Caco-2 (cell line): ENCODE measurements around the gene FASN. TPM values are rescaled to one million over a fixed set of nuclear protein-coding genes. Genes with fewer than 3 reads are reported as not detected.

Source experiments
- BruUV-seq: library from RNA; stranded (reverse); fragments of 400-500 nt; replicated peaks from 2 replicates; lab custom pipeline; 2021; lab: Mats Ljungman, UMichigan
- CTCF ChIA-PET: fragments of 300-600 bp; sonication (Branson Sonifier 250); formaldehyde crosslinking; loops from one replicate; lab custom pipeline; 2022; ENCODE audit warnings: antibody characterized with exemption; lab: Charles Lee
- POLR2A ChIA-PET: fragments of 300-600 bp; sonication (Branson Sonifier 250); formaldehyde crosslinking; loops from one replicate; lab custom pipeline; 2022; ENCODE audit warnings: antibody characterized with exemption; lab: Charles Lee
- DNase-seq, 2 experiments: peaks; one replicate each; pipeline versions ENCODE4 v3.0.0 to v3.0.0-alpha.2; 2020 to 2022
- H3K27me3 ChIP-seq: replicated peaks from 2 replicates; pipeline ENCODE4 v1.6.0; 2011; ENCODE audit warnings: low read length; ENCODE audit not compliant: control insufficient read depth, insufficient read depth
- H3K36me3 ChIP-seq: 2 replicates; pipeline ENCODE4 v1.5.1; 2011; ENCODE audit warnings: low read length; ENCODE audit not compliant: control insufficient read depth, insufficient read depth
- H3K4me1 ChIP-seq: fragments of 250-450 bp; sonication (Bioruptor Pico); 2 replicates; pipeline ENCODE4 v1.5.1; 2020; ENCODE audit warnings: mild to moderate bottlenecking
- H3K4me3 ChIP-seq: 2 replicates; pipeline ENCODE4 v1.5.1; 2011; ENCODE audit warnings: low read depth, mild to moderate bottlenecking, control low read depth, low read length
- H3K9me3 ChIP-seq: fragments of 250-450 bp; sonication (Bioruptor Pico); 2 replicates; pipeline ENCODE4 v1.5.1; 2020; ENCODE audit warnings: mild to moderate bottlenecking, moderate library complexity
- H3K27ac Mint-ChIP-seq: one replicate; pipeline ENCODE4 v1.8.0; 2022; ENCODE audit warnings: mixed read lengths; ENCODE audit not compliant: unreplicated experiment
- H3K27me3 Mint-ChIP-seq: one replicate; pipeline ENCODE4 v1.8.0; 2022; ENCODE audit warnings: mixed read lengths; ENCODE audit not compliant: insufficient read depth, unreplicated experiment
- H3K36me3 Mint-ChIP-seq: one replicate; pipeline ENCODE4 v1.8.0; 2022; ENCODE audit warnings: mild to moderate bottlenecking, mixed read lengths; ENCODE audit not compliant: insufficient read depth, unreplicated experiment
- H3K4me1 Mint-ChIP-seq: one replicate; pipeline ENCODE4 v1.8.0; 2022; ENCODE audit warnings: low read depth, mixed read lengths; ENCODE audit not compliant: unreplicated experiment
- H3K4me3 Mint-ChIP-seq: one replicate; pipeline ENCODE4 v1.8.0; 2022; ENCODE audit warnings: mild to moderate bottlenecking, moderate library complexity, mixed read lengths; ENCODE audit not compliant: unreplicated experiment
- H3K9me3 Mint-ChIP-seq: one replicate; pipeline ENCODE4 v1.8.0; 2022; ENCODE audit warnings: mixed read lengths; ENCODE audit not compliant: unreplicated experiment
- CTCF ChIP-seq, 2 experiments: fragments of 200-600 bp in 1 of 2; IDR thresholded peaks; 1 replicate in 1 of 2; 2 replicates in 1 of 2; pipeline versions ENCODE4 v1.5.1 to v1.8.0; 2011 to 2022; ENCODE audit warnings: antibody characterized with exemption in 1 of 2, control low read depth in 1 of 2, inconsistent platforms in 1 of 2, low read depth in 1 of 2, low read length in 1 of 2, mild to moderate bottlenecking in 1 of 2, moderate library complexity in 1 of 2; ENCODE audit not compliant: insufficient read depth in 1 of 2, severe bottlenecking in 1 of 2, unreplicated experiment in 1 of 2
- intact Hi-C: fragments of 100-400 bp; cut with micrococcal nuclease; formaldehyde crosslinking; loops from one replicate; pipeline ENCODE4 v1.10.0; 2022; ENCODE audit not compliant: unreplicated experiment
- total RNA-seq: library from RNA; stranded (reverse); gene quantifications from 2 replicates; pipeline ENCODE4 v1.2.3, GENCODE V29; 2022

FASN gene
- total RNA-seq, 1 experiment from 2014 or later: 330 TPM

DNA sequence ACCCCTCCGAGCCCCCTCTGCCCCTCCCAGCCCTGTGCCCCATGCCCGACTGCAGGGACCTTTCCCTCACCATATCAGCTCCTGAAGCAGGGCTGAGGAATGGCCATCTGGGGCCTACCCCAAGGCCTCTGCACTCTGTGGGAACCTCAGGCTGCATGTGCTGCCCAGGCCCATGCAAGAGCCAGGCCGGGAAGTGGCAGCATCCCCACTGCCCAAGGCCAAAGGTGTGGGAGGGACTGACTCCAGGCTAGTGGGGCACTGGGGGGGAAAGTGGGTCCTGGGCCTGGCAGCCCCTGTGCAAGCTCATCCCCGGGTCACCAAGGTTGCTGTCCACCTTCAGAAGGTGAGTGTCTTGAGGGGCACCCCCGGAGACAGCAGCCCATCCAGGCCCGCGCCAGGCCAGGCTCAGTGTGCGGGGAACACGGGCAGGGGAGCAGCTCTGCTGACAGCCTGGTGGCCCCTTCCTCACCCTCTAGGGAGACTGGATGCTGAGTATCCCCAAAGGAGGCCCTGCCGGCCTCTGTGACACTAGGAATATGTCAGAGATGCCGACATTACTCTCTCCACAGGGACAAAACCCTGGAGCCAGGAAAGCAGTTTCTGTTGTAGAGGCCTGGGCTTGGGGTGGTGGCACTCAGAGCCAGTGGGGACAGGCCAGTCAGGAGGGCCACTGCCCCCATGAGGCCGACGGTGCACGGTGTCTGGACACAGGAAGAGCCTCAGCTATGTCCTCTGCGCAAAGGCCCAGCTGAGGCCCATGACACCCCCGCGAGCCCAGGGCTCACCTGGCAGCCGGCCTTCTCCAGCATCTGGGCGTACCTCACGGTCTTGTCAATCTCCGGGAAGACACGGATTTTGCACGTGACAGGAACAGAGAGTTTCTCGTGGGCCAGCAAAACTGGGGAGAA lies 35.7 kb downstream of the FASN start:
- Mint-ChIP-seq H3K4me3 (no peak overlapping the region), H3K9me3 (no peaks in the 10 kb centered on the region), H3K27ac (no peak overlapping the region), H3K36me3 (peaks cover 49% of the 10 kb centered on the region), H3K4me1 (no peaks in the 10 kb centered on the region), H3K27me3 (no peaks in the 10 kb centered on the region)
- TF ChIP-seq CTCF (IDR thresholded peaks at IDR 0.05; ENCODE audit: insufficient read depth in 1 of 2, low read depth in 1 of 2, low read length in 1 of 2, severe bottlenecking in 1 of 2, unreplicated experiment in 1 of 2): no peak
- BruUV-seq: no TSS peak
- Histone ChIP-seq H3K9me3 (no peaks in the 10 kb centered on the region), H3K27me3 (no peaks in the 10 kb centered on the region), H3K4me3 (no peak overlapping the region), H3K36me3 (peaks cover 3% of the 10 kb centered on the region; the same call in 1 of the 2 replicates), H3K4me1 (peaks cover 12% of the 10 kb centered on the region)
- ChIA-PET POLR2A (no interaction called here), CTCF (interaction anchor here (0.7 to 2.0 kb wide), 4 partner anchors 11 to 374 kb away, joined by 3 to 7 read pairs (median 4); no protein-coding TSS in a partner anchor)
- intact Hi-C loops: no loop called here
- DNase-seq: no peak

- no peak overlapping the region for H3K4me3 Mint-ChIP-seq
- H3K4me1 Mint-ChIP-seq: no peaks in the 10 kb centered on the region
- BruUV-seq: no TSS peak
- H3K27me3 Mint-ChIP-seq: no peaks in the 10 kb centered on the region
- no peaks in the 10 kb centered on the region for H3K9me3 Mint-ChIP-seq
- TF ChIP-seq CTCF (IDR thresholded peaks at IDR 0.05; ENCODE audit: insufficient read depth in 1 of 2, low read depth in 1 of 2, low read length in 1 of 2, severe bottlenecking in 1 of 2, unreplicated experiment in 1 of 2): no peak
- no peak overlapping the region for H3K27ac Mint-ChIP-seq
- H3K27me3 ChIP-seq: no peaks in the 10 kb centered on the region
- peaks cover 10% of the 10 kb centered on the region for H3K4me1 ChIP-seq
- POLR2A ChIA-PET: no interaction called here
- H3K4me3 ChIP-seq: no peak overlapping the region
- DNase-seq: no peak
- intact Hi-C loops: no loop called here
- no peaks in the 10 kb centered on the region for H3K9me3 ChIP-seq
- peaks cover 60% of the 10 kb centered on the region for H3K36me3 Mint-ChIP-seq
- H3K36me3 ChIP-seq: peaks cover 3% of the 10 kb centered on the region
- CTCF ChIA-PET: interaction anchor here (0.7 to 2.0 kb wide), 3 partner anchors 12 to 31 kb away, joined by 4 to 7 read pairs (median 5); no protein-coding TSS in a partner anchor
These were observed 36.8 kb downstream of the FASN start for GRCh38 chr17:82061047-82061925.

GRCh38 chr17:82060614-82061013 lies 37.4 kb downstream of the FASN start:
- H3K4me3 ChIP-seq: no peak overlapping the region
- H3K36me3 ChIP-seq: peaks cover 3% of the 10 kb centered on the region
- 0 out of 2 replicates have a peak, but pooled peaks cover 5% of the 10 kb centered on the region for H3K4me1 ChIP-seq
- H3K27me3 ChIP-seq: no peaks in the 10 kb centered on the region
- Mint-ChIP-seq H3K27ac (no peak overlapping the region), H3K4me3 (no peak overlapping the region), H3K9me3 (no peaks in the 10 kb centered on the region), H3K27me3 (no peaks in the 10 kb centered on the region), H3K4me1 (no peaks in the 10 kb centered on the region), H3K36me3 (peaks cover 67% of the 10 kb centered on the region)
- ChIA-PET POLR2A (interaction anchor here (0.6 kb wide), 1 partner anchor 145 kb away, joined by 3 read pairs; no protein-coding TSS in a partner anchor), CTCF (interaction anchor here (1.7 kb wide), 1 partner anchor 30 kb away, joined by 5 read pairs; no protein-coding TSS in a partner anchor)
- TF ChIP-seq CTCF (IDR thresholded peaks at IDR 0.05; ENCODE audit: insufficient read depth in 1 of 2, low read depth in 1 of 2, low read length in 1 of 2, severe bottlenecking in 1 of 2, unreplicated experiment in 1 of 2): no peak
- no TSS peak for BruUV-seq
- intact Hi-C loops: no loop called here
- no peak for DNase-seq
- no peaks in the 10 kb centered on the region for H3K9me3 ChIP-seq
